ENCODE measurements around the gene EIF4E2. TPM values are rescaled to one million over a fixed set of nuclear protein-coding genes. Genes with fewer than 3 reads are reported as not detected.

EIF4E2 gene
- total and polyA plus RNA-seq, 8 donors: 2.3 to 79.3 (median 41.0) TPM

DNA sequence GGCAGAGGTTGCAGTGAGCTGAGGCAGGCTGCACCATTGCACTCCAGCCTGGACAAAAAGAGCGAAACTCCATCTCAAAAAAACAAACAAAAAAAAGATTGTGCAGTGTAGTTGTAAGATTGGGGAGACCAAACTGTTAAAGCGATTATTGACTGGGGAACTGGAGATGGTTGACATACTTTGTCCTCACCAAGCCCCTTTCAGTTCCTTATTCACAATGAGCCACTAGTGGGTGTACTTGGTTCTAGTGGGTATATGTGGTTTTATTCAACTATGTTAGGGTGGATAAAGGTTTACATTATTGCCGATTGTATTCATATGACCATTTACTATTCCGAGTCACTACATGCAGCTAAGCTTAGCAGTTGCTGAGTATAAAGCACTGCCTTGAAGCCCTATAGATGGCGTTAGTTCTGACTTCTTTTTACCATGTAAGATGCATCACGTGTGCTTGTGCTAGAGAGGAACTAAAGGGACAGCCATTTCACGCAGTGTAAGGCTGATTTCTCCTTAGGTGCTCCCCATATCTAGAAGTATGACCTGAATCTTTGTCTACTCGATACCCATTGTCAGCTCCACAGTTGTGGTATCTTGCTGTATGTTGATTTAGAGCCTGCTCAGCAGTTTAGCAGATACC, 12.1 kb downstream of the EIF4E2 start:
- no peaks in the 10 kb centered on the region for H3K27me3 ChIP-seq
- no peaks in the 10 kb centered on the region for H3K9me3 ChIP-seq
- H3K27ac ChIP-seq: no peak overlapping the region
- DNase-seq: no peak
- H3K36me3 ChIP-seq: peaks cover 59 to 97% (median 97%) of the 10 kb centered on the region in 4 donors
- no peak for TF ChIP-seq POLR2A (IDR thresholded peaks at IDR 0.05)
- TF ChIP-seq EP300 (IDR thresholded peaks at IDR 0.05): no peak
- TF ChIP-seq, protein P1, sequence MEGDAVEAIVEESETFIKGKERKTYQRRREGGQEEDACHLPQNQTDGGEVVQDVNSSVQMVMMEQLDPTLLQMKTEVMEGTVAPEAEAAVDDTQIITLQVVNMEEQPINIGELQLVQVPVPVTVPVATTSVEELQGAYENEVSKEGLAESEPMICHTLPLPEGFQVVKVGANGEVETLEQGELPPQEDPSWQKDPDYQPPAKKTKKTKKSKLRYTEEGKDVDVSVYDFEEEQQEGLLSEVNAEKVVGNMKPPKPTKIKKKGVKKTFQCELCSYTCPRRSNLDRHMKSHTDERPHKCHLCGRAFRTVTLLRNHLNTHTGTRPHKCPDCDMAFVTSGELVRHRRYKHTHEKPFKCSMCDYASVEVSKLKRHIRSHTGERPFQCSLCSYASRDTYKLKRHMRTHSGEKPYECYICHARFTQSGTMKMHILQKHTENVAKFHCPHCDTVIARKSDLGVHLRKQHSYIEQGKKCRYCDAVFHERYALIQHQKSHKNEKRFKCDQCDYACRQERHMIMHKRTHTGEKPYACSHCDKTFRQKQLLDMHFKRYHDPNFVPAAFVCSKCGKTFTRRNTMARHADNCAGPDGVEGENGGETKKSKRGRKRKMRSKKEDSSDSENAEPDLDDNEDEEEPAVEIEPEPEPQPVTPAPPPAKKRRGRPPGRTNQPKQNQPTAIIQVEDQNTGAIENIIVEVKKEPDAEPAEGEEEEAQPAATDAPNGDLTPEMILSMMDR (IDR thresholded peaks at IDR 0.05): no peak
- TF ChIP-seq POLR2AphosphoS5 (IDR thresholded peaks at IDR 0.05): no peak
- intact Hi-C loops (cut with DNase I; ENCODE audit: low total_unique reads): no loop called here
- H3K4me3 ChIP-seq: no peak overlapping the region
- 82 to 89% (median 86%) methylated on average over 8 of the region's 8 CpGs for WGBS, 5 donors
- no peaks in the 10 kb centered on the region for H3K4me1 ChIP-seq

DNA sequence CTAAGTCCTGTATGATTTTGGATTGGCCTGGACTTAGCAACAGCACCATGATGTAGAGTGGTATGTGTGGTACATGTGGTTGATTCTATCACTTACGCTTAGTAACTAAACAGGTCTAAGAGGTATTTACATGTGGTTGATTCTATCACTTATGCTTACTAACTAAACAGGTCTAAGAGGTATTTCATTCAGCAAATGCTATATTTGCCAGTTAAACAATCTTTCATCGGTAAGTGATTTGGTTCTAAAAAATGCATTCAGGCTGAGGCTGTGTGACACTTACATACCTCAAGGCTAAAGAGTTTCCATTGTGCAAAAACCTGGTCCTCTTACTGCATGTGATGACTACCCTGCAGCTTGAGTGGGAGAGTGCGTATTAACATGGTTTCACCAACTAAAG, 13.1 kb downstream of the EIF4E2 start:
- intact Hi-C loops (cut with DNase I; ENCODE audit: low total_unique reads): no loop called here
- Histone ChIP-seq H3K9me3 (no peaks in the 10 kb centered on the region), H3K36me3 (peaks cover 59 to 97% (median 97%) of the 10 kb centered on the region in 4 donors), H3K4me1 (peaks cover 0 to 8% (median 0%) of the 10 kb centered on the region in 4 donors), H3K4me3 (no peak overlapping the region), H3K27ac (no peak overlapping the region), H3K27me3 (no peaks in the 10 kb centered on the region)
- WGBS, 5 donors: 35 to 58% (median 45%) methylated on average over 3 of the region's 3 CpGs
- DNase-seq: no peak
- TF ChIP-seq POLR2AphosphoS5 (IDR thresholded peaks at IDR 0.05) (no peak), POLR2A (IDR thresholded peaks at IDR 0.05) (no peak), EP300 (IDR thresholded peaks at IDR 0.05) (no peak)
- TF ChIP-seq, protein P1 (IDR thresholded peaks at IDR 0.05): no peak

DNA sequence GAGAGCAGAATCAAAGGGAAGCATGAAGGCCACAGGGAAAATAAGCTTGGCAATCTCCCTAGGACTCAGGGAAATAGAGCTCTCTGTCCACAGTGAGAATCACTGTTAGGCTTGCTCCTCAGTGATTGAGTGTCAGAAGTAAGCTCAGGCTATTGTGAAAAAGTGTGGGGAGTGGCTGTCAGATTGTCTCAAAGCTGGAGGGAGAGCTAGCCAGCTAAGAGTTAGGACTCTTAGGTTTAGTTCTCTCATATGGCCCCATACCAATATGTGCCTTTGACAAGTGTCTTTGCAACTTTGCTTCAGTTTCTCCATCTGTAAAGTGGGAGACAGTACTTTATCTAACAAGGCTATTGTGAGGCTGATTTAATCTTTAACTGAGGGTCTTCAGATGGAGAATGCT, 17.2 kb downstream of the EIF4E2 start:
- peaks cover 58 to 100% (median 100%) of the 10 kb centered on the region in 4 donors for H3K36me3 ChIP-seq
- intact Hi-C loops (cut with DNase I; ENCODE audit: low total_unique reads): no loop called here
- H3K9me3 ChIP-seq: no peaks in the 10 kb centered on the region
- H3K4me1 ChIP-seq: peaks cover 0 to 22% (median 7%) of the 10 kb centered on the region in 4 donors
- no peak overlapping the region for H3K4me3 ChIP-seq
- no peaks in the 10 kb centered on the region for H3K27me3 ChIP-seq
- H3K27ac ChIP-seq: peak overlapping the region in 1 of 5 donors; percentile 35
- TF ChIP-seq, protein P1 (IDR thresholded peaks at IDR 0.05): no peak
- TF ChIP-seq POLR2A (IDR thresholded peaks at IDR 0.05) (no peak), POLR2AphosphoS5 (IDR thresholded peaks at IDR 0.05) (no peak), EP300 (IDR thresholded peaks at IDR 0.05) (no peak)
- DNase-seq: no peak

DNA sequence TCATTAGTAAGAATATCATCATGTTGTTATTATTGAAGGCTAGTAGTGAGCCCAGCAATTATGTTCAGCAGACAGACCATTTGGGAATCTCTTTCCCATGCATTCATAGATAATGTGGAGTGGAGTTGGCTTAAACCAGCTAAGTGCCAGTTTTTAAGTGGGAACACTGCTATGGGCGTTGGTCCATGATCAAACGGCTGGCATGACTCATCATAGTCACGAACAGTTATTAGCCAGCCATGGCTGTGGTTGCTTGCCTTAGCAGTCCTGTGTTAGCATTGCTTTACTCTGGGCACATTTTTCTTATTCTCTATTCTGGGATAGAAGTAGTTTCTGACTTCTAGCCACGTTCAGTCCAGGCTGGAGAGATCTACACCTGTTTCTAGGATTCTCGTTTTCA, 17.7 kb downstream of the EIF4E2 start:
- TF ChIP-seq POLR2A (IDR thresholded peaks at IDR 0.05): no peak
- TF ChIP-seq, protein P1 (IDR thresholded peaks at IDR 0.05): no peak
- Histone ChIP-seq H3K9me3 (no peaks in the 10 kb centered on the region), H3K4me1 (peaks cover 0 to 22% (median 8%) of the 10 kb centered on the region in 4 donors), H3K4me3 (no peak overlapping the region), H3K36me3 (peaks cover 61 to 100% (median 100%) of the 10 kb centered on the region in 4 donors), H3K27me3 (no peaks in the 10 kb centered on the region), H3K27ac (peak overlapping the region in 1 of 5 donors; percentile 35)
- no peak for DNase-seq
- WGBS, 5 donors: 56 to 63% (median 61%) methylated on average over 5 of the region's 5 CpGs
- intact Hi-C loops (cut with DNase I; ENCODE audit: low total_unique reads): no loop called here

Data from stomach (tissue), 9 donors.